B cell (primary cell): ENCODE data around the gene RAD51B.

Source experiments
- EZH2 ChIP-seq: IDR thresholded peaks from 2 replicates; pipeline ENCODE4 v1.6.1; 2012; ENCODE audit warnings: borderline replicate concordance, low read depth, mild to moderate bottlenecking, moderate library complexity, low read length; ENCODE audit not compliant: insufficient read depth, poor library complexity, severe bottlenecking
- TF ChIP-seq, protein P1 (sequence below): fragments of 200-600 bp; IDR thresholded peaks from one replicate; pipeline ENCODE4 v1.8.0; 2022; ENCODE audit warnings: antibody characterized with exemption, mild to moderate bottlenecking

DNA sequence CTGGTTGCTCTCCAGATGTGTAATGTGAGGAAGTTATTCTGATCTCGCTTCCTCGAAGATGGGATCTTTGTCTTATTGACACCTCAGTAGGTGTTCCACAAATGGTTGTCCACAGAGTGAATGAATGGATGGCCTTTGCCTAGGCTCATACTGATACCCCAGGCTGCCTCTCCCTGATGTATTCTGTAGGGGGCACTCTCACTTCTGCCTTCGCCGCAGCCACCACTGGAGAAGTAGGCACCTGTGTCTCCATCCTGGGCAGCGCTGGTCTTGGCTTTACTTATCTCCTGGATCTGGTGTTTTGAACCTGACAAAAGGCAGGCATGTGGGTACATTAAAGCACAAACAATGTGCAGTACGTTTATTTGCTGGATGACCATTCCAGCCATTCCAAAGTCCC lies 891.2 kb downstream of the RAD51B start:
- TF ChIP-seq, protein P1, sequence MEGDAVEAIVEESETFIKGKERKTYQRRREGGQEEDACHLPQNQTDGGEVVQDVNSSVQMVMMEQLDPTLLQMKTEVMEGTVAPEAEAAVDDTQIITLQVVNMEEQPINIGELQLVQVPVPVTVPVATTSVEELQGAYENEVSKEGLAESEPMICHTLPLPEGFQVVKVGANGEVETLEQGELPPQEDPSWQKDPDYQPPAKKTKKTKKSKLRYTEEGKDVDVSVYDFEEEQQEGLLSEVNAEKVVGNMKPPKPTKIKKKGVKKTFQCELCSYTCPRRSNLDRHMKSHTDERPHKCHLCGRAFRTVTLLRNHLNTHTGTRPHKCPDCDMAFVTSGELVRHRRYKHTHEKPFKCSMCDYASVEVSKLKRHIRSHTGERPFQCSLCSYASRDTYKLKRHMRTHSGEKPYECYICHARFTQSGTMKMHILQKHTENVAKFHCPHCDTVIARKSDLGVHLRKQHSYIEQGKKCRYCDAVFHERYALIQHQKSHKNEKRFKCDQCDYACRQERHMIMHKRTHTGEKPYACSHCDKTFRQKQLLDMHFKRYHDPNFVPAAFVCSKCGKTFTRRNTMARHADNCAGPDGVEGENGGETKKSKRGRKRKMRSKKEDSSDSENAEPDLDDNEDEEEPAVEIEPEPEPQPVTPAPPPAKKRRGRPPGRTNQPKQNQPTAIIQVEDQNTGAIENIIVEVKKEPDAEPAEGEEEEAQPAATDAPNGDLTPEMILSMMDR, result no peak
- no peak for TF ChIP-seq EZH2
